ENCODE data around the gene PDE4D. TPM values are rescaled to one million over a fixed set of nuclear protein-coding genes. Genes with fewer than 3 reads are reported as not detected.
A peak's percentile ranks its signal among the peaks of the same experiment; 100 is the strongest.

The PDE4D gene
- total and polyA plus RNA-seq, 4 donors, result 12.8 to 167 (median 44.5) TPM

DNA sequence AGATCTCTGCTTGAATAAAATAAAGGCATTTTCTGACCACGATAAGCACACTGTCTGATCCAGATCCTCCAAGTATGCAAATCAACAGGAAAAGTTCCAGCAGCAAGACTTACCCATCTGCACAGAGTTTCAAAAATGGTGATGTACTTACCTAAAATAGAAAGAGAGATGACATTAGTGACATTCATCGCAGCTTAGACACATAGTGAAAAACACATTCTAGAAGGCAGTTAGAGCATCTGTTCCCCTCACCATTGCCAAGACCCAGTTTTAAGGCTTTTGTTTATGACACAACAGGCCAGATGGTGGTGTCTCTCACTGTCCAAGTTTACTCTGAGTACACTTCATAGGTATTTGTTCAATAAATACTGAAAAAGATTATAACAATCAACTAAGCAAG, 207.7 kb downstream of the PDE4D start:
- Histone ChIP-seq H3K9ac (ENCODE audit: insufficient read depth in 1 of 2, low read length in 2 of 2) (no peak overlapping the region), H3K27me3 (ENCODE audit: control insufficient read depth in 3 of 3, insufficient read depth in 3 of 3, low read length in 2 of 3) (no peaks in the 10 kb centered on the region), H3K4me1 (ENCODE audit: control insufficient read depth in 5 of 5, insufficient read depth in 5 of 5, low read length in 5 of 5) (peaks cover 0 to 6% (median 0%) of the 10 kb centered on the region in 5 donors), H3K27ac (ENCODE audit: low read depth in 1 of 2, low read length in 1 of 2) (no peak overlapping the region), H3K9me3 (ENCODE audit: control insufficient read depth in 4 of 4, insufficient read depth in 3 of 4, low read length in 3 of 4) (no peaks in the 10 kb centered on the region), H3K4me3 (no peak overlapping the region), H3K36me3 (ENCODE audit: control insufficient read depth in 4 of 4, insufficient read depth in 4 of 4, low read length in 4 of 4) (peaks cover 0 to 1% (median 0%) of the 10 kb centered on the region in 4 donors)
- TF ChIP-seq, protein P1, sequence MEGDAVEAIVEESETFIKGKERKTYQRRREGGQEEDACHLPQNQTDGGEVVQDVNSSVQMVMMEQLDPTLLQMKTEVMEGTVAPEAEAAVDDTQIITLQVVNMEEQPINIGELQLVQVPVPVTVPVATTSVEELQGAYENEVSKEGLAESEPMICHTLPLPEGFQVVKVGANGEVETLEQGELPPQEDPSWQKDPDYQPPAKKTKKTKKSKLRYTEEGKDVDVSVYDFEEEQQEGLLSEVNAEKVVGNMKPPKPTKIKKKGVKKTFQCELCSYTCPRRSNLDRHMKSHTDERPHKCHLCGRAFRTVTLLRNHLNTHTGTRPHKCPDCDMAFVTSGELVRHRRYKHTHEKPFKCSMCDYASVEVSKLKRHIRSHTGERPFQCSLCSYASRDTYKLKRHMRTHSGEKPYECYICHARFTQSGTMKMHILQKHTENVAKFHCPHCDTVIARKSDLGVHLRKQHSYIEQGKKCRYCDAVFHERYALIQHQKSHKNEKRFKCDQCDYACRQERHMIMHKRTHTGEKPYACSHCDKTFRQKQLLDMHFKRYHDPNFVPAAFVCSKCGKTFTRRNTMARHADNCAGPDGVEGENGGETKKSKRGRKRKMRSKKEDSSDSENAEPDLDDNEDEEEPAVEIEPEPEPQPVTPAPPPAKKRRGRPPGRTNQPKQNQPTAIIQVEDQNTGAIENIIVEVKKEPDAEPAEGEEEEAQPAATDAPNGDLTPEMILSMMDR (IDR thresholded peaks at IDR 0.05; ENCODE audit: control extremely low read depth, extremely low read depth), result no peak
- 72 to 85% methylated on average over 2 of the region's 2 CpGs for WGBS, 2 donors
- DNase-seq (peak in 2 of 3 donors; percentile 56 to 72), ATAC-seq (ENCODE audit: insufficient read depth, low FRiP score) (no peak)

DNA sequence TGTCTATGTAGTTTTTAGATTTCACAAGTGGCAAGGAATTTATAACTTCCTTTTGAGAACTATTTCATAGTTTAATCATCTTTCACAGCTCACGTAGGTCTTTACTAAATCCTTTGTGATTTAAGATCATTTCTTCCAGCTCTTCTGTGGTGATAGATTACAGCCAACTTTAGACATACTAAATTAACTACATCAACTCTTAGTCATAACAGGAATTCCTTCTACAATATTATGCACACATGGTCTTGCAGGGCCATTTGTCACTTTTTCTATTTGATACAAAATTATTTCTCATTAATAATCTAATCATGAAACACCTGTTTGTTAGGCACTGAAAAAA, 208.4 kb downstream of the PDE4D start:
- ATAC-seq (ENCODE audit: insufficient read depth, low FRiP score) (no peak), DNase-seq (no peak)
- peaks cover 0 to 6% (median 0%) of the 10 kb centered on the region in 5 donors for H3K4me1 ChIP-seq (ENCODE audit: control insufficient read depth in 5 of 5, insufficient read depth in 5 of 5, low read length in 5 of 5)
- H3K27me3 ChIP-seq (ENCODE audit: control insufficient read depth in 3 of 3, insufficient read depth in 3 of 3, low read length in 2 of 3), result no peaks in the 10 kb centered on the region
- no peak overlapping the region for H3K4me3 ChIP-seq
- TF ChIP-seq, protein P1 (IDR thresholded peaks at IDR 0.05; ENCODE audit: control extremely low read depth, extremely low read depth), result no peak
- peaks cover 0 to 1% (median 0%) of the 10 kb centered on the region in 4 donors for H3K36me3 ChIP-seq (ENCODE audit: control insufficient read depth in 4 of 4, insufficient read depth in 4 of 4, low read length in 4 of 4)
- H3K27ac ChIP-seq (ENCODE audit: low read depth in 1 of 2, low read length in 1 of 2), result no peak overlapping the region
- no peak overlapping the region for H3K9ac ChIP-seq (ENCODE audit: insufficient read depth in 1 of 2, low read length in 2 of 2)
- no peaks in the 10 kb centered on the region for H3K9me3 ChIP-seq (ENCODE audit: control insufficient read depth in 4 of 4, insufficient read depth in 3 of 4, low read length in 3 of 4)
- WGBS, 2 donors, result 58 to 71% methylated on average over 1 of the region's 1 CpG

DNA sequence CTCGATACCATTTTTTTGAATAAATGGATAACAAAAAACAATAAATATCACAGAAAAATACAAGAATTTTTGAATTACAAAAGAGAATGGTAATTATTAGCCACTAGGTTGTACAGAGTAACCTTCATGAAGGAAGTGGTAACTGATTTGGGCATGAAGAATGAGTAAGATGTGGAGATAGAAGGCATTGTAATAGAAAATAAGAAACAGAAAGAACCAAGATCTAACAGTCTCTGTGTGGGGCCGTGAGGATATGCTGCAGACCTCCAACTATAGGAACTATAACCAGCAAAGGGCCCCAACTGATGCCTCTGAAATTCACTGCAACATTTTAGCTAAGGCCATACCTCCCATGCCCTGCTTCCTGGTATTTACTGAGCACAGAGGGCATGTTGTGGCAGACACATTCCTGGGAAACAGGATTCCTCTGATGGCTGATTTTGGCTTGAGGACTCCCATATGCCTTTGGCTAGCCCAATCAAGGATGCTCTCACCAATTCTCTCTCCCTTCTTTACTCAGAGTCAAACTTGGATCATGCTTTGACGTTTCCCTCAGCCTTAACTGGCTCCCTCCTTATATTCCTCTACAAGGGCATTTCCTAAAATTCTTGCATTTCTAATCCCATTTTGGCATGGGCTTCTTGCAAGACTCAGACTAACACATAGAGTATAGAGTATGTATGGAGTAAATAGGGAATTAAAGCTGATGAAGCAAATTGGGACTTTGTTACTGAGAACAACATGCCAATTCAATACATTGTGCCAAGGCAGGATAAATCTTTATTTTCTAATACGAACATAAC, 208.9 kb downstream of the PDE4D start:
- 67 to 80% methylated on average over 4 of the region's 4 CpGs for WGBS, 2 donors

More for the DNA sequence above, 208.9 kb downstream of the PDE4D start:
- DNase-seq, result no peak
- H3K9me3 ChIP-seq (ENCODE audit: control insufficient read depth in 4 of 4, insufficient read depth in 3 of 4, low read length in 3 of 4), result no peaks in the 10 kb centered on the region
- H3K9ac ChIP-seq (ENCODE audit: insufficient read depth in 1 of 2, low read length in 2 of 2), result no peak overlapping the region
- H3K4me1 ChIP-seq (ENCODE audit: control insufficient read depth in 5 of 5, insufficient read depth in 5 of 5, low read length in 5 of 5), result peaks cover 0 to 6% (median 0%) of the 10 kb centered on the region in 5 donors
- H3K4me3 ChIP-seq, result no peak overlapping the region
- no peak for ATAC-seq (ENCODE audit: insufficient read depth, low FRiP score)
- TF ChIP-seq, protein P1 (IDR thresholded peaks at IDR 0.05; ENCODE audit: control extremely low read depth, extremely low read depth), result no peak
- H3K36me3 ChIP-seq (ENCODE audit: control insufficient read depth in 4 of 4, insufficient read depth in 4 of 4, low read length in 4 of 4), result peaks cover 0 to 1% (median 0%) of the 10 kb centered on the region in 4 donors
- H3K27me3 ChIP-seq (ENCODE audit: control insufficient read depth in 3 of 3, insufficient read depth in 3 of 3, low read length in 2 of 3), result no peaks in the 10 kb centered on the region
- no peak overlapping the region for H3K27ac ChIP-seq (ENCODE audit: low read depth in 1 of 2, low read length in 1 of 2)

Measured in lung (tissue), 12 donors.